ENCODE data around the gene PHF5A.

DNA sequence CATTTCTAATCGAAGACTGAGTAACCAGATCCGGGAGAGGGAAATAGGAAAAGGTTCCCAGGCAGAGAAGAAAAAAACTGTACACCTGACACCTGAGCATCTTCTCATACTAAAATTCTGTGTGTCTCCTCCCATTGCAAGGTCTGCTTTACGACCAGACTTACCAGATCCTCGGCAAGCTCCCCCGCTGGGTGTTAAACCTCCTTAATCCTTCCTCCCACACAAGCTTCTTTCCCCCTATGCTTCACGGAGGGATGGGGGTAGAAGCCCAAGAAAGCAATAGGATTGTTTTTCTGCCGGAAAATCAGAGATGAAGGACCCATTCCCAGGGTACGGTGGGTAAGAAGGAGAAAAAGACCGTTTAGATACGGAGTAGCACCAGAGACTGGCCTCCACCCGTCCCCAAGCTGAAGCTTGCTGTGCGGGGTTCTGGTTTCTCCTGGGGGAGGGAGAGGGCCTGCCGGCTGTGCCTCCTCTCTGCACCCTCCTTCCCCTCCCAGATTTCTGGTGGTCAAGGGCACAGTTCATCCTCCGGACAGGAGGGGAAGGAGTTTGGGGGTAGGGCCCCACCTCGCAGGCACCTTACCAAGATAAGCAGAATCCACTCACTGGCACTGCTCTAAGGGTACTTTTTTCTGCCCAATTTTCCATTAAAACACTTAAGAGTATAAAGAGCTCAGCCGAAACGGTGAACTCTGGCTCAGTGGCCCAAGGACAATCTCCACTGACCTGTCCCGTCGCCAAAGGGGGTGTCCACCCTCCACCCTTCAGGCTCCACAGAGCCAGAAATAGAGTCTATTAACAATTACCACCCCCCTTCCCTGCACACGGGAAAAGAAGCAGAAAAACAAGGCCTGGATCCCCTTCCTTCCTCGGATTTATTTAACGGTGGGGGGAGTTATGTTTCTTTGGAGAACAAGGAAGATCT, 23.1 kb downstream of the PHF5A start:
- TF ChIP-seq, protein P1, sequence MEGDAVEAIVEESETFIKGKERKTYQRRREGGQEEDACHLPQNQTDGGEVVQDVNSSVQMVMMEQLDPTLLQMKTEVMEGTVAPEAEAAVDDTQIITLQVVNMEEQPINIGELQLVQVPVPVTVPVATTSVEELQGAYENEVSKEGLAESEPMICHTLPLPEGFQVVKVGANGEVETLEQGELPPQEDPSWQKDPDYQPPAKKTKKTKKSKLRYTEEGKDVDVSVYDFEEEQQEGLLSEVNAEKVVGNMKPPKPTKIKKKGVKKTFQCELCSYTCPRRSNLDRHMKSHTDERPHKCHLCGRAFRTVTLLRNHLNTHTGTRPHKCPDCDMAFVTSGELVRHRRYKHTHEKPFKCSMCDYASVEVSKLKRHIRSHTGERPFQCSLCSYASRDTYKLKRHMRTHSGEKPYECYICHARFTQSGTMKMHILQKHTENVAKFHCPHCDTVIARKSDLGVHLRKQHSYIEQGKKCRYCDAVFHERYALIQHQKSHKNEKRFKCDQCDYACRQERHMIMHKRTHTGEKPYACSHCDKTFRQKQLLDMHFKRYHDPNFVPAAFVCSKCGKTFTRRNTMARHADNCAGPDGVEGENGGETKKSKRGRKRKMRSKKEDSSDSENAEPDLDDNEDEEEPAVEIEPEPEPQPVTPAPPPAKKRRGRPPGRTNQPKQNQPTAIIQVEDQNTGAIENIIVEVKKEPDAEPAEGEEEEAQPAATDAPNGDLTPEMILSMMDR (conservative IDR thresholded peaks at IDR 0.05; ENCODE audit: low read depth, low read length), result no peak
- TF ChIP-seq EZH2 (IDR thresholded peaks at IDR 0.05; ENCODE audit: borderline replicate concordance, low read depth, low read length, poor library complexity, severe bottlenecking), result no peak

Measured in A673 (cell line).